HepG2 (cell line): Measurements from ENCODE around the gene NCOA7. TPM values are rescaled to one million over a fixed set of nuclear protein-coding genes. Genes with fewer than 3 reads are reported as not detected.

Experiments
- DNMT3B ChIP-seq: conservative IDR thresholded peaks from 2 replicates; pipeline ENCODE4 v1.6.1; 2016; ENCODE audit warnings: missing biosample characterization, control low read depth
- DR1 ChIP-seq: sonication (generic); formaldehyde crosslinking; IDR thresholded peaks from 2 replicates; pipeline ENCODE4 v1.8.0; 2021; ENCODE audit warnings: mild to moderate bottlenecking, missing genetic modification reagents, inconsistent platforms
- FOXJ3 ChIP-seq: sonication (generic); formaldehyde crosslinking; IDR thresholded peaks from 2 replicates; pipeline ENCODE4 v1.4.0; 2020; ENCODE audit warnings: missing genetic modification reagents, mild to moderate bottlenecking, borderline replicate concordance
- HNRNPL ChIP-seq: fragments of 200-400 bp; formaldehyde crosslinking; IDR thresholded peaks from 2 replicates; pipeline ENCODE4 v1.6.1; 2017; ENCODE audit warnings: mild to moderate bottlenecking, low read depth, low read length
- IKZF4 ChIP-seq: sonication (generic); formaldehyde crosslinking; IDR thresholded peaks from 2 replicates; pipeline ENCODE4 v1.5.1; 2020; ENCODE audit warnings: borderline replicate concordance, mild to moderate bottlenecking, low read depth, missing genetic modification reagents; ENCODE audit errors: not compliant biosample characterization
- ISX ChIP-seq: sonication (generic); formaldehyde crosslinking; conservative IDR thresholded peaks from 2 replicates; pipeline ENCODE4 v1.5.0; 2020; ENCODE audit warnings: missing genetic modification reagents
- MIXL1 ChIP-seq: IDR thresholded peaks from 2 replicates; pipeline ENCODE4 v1.6.1; 2016
- NCOA1 ChIP-seq: sonication (generic); formaldehyde crosslinking; IDR thresholded peaks from 2 replicates; pipeline ENCODE4 v1.9.0; 2021; ENCODE audit warnings: missing genetic modification reagents
- POLR2AphosphoS5 ChIP-seq: IDR thresholded peaks from 2 replicates; pipeline ENCODE4 v1.6.1; 2012; ENCODE audit warnings: low read depth, low read length
- PRMT3 ChIP-seq: sonication (generic); formaldehyde crosslinking; IDR thresholded peaks from 2 replicates; pipeline ENCODE4 v1.8.1; 2022; ENCODE audit warnings: low read depth, mild to moderate bottlenecking, moderate library complexity, missing genetic modification reagents, borderline replicate concordance
- ZFP36L2 ChIP-seq: sonication (generic); formaldehyde crosslinking; IDR thresholded peaks from 2 replicates; pipeline ENCODE4 v1.4.0; 2020; ENCODE audit warnings: missing genetic modification reagents
- ZNF121 ChIP-seq: sonication (generic); formaldehyde crosslinking; IDR thresholded peaks from 2 replicates; pipeline ENCODE4 v1.5.0; 2020; ENCODE audit warnings: mild to moderate bottlenecking, missing genetic modification reagents
- ZNF263 ChIP-seq: sonication (generic); formaldehyde crosslinking; IDR thresholded peaks from 2 replicates; pipeline ENCODE4 v1.4.0; 2020; ENCODE audit warnings: missing genetic modification reagents
- ZNF326 ChIP-seq: sonication (generic); formaldehyde crosslinking; IDR thresholded peaks from 2 replicates; pipeline ENCODE4 v1.4.0; 2020; ENCODE audit warnings: missing genetic modification reagents, borderline replicate concordance
- ZNF354B ChIP-seq: sonication (generic); formaldehyde crosslinking; IDR thresholded peaks from 2 replicates; pipeline ENCODE4 v1.8.0; 2022; ENCODE audit warnings: mild to moderate bottlenecking, missing genetic modification reagents
- ZNF546 ChIP-seq: sonication (generic); formaldehyde crosslinking; conservative IDR thresholded peaks from 2 replicates; pipeline ENCODE4 v1.8.1; 2023; ENCODE audit warnings: mild to moderate bottlenecking, missing genetic modification reagents
- ZNF550 ChIP-seq: sonication (generic); formaldehyde crosslinking; IDR thresholded peaks from 2 replicates; pipeline ENCODE4 v1.4.0; 2020; ENCODE audit warnings: mild to moderate bottlenecking, missing genetic modification reagents, borderline replicate concordance
- ZNF614 ChIP-seq: IDR thresholded peaks from 2 replicates; pipeline ENCODE4 v1.6.1; 2018; ENCODE audit warnings: missing biosample characterization, missing genetic modification reagents, inconsistent platforms, borderline replicate concordance
- ZNF619 ChIP-seq: sonication (generic); formaldehyde crosslinking; IDR thresholded peaks from 2 replicates; pipeline ENCODE4 v1.4.0; 2020; ENCODE audit warnings: mild to moderate bottlenecking, missing genetic modification reagents
- ZNF724P ChIP-seq: sonication (generic); formaldehyde crosslinking; IDR thresholded peaks from 2 replicates; pipeline ENCODE4 v1.8.0; 2022; ENCODE audit warnings: missing genetic modification reagents, borderline replicate concordance
- ZNF766 ChIP-seq: sonication (generic); formaldehyde crosslinking; IDR thresholded peaks from 2 replicates; pipeline ENCODE4 v1.5.0; 2020; ENCODE audit warnings: missing genetic modification reagents, borderline replicate concordance
- ZNF768 ChIP-seq: sonication (generic); formaldehyde crosslinking; IDR thresholded peaks from 2 replicates; pipeline ENCODE4 v1.4.0; 2020; ENCODE audit warnings: missing genetic modification reagents
- ZNF883 ChIP-seq: sonication (generic); formaldehyde crosslinking; IDR thresholded peaks from 2 replicates; pipeline ENCODE4 v1.5.1; 2020; ENCODE audit warnings: mild to moderate bottlenecking, missing genetic modification reagents; ENCODE audit errors: not compliant biosample characterization
- polyA plus RNA-seq, 8 experiments: library from polyadenylated mRNA; depleted of rRNA in 3 of 8; stranded (reverse) in 7 of 8; unstranded in 1 of 8; fragments of >200 nt; fragmentation: Illumina TruSeq in 4 of 8; extraction: Trizol in 4 of 8; gene quantifications; 2 replicates each; pipeline versions ENCODE4 v1.2.1 to v1.2.3, GENCODE V29; 2011 to 2016; ENCODE audit warnings: low read depth in 4 of 8, missing spikeins in 1 of 8, mixed read lengths in 1 of 8; ENCODE audit not compliant: insufficient read depth in 1 of 8
- total RNA-seq, 5 experiments: library from RNA; depleted of rRNA; stranded (reverse); fragments of >200 nt; fragmentation: Illumina TruSeq; extraction: Trizol; gene quantifications; 2 replicates each; pipeline ENCODE4 v1.2.3, GENCODE V29; 2016; ENCODE audit warnings: low read depth in 1 of 5
- TF ChIP-seq, protein P1 (sequence below): IDR thresholded peaks from 2 replicates; pipeline ENCODE4 v1.6.1; 2016; ENCODE audit warnings: missing compliant biosample characterization, missing genetic modification reagents, borderline replicate concordance
- TF ChIP-seq, protein P2 (sequence below): sonication (generic); formaldehyde crosslinking; IDR thresholded peaks from 2 replicates; pipeline ENCODE4 v1.8.0; 2022; ENCODE audit warnings: low read depth, missing genetic modification reagents
- TF ChIP-seq, protein P3 (sequence below): IDR thresholded peaks from 2 replicates; pipeline ENCODE4 v1.6.1; 2018; ENCODE audit warnings: missing genetic modification reagents, mild to moderate bottlenecking, missing compliant biosample characterization

The NCOA7 gene
- total and polyA plus RNA-seq, 2 of the 13 experiments (the other 11 are each of a cell fraction or from before 2014, with no cell fraction given): 13.6 to 20.8 TPM

DNA sequence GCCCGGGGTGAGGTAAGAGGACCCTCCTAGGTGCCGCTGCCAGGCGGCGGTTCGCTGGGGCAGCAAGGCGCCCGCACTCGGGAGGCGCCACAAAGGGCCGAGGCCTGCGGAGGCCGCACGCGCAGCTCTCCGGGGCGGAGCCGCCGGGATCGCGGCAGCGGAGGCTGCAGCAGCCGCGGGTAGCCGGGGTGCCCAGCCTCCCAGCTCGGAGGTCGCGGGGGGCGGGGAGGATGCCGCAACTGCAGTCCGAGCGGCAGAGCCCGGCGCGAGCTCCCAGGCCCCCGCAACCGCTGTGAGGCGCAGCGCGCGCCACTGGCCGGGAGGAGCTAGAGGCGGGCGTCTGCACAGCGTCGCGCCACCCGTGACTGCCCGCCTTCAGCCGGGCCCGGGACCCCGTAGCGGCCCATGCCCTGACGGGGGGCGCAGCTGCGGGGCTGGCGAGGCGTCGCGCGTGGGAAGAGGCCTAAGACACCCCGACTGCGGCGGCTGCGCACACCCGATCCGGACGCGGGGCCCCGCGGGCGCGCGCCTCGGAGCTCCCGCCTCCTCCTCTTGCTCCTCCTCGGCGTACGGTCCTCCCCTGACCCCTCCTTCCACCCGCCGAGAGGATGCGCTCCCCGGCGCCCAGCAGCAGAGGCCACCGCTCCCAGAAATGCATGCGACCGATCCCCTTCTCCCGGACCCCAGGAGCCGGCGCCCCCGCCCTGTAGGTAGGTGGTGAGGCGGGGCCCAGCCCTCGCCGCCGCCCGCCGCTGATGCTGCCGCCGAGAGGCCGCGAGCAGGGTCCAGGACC lies at the start of gene NCOA7 (continued):
- TF ChIP-seq IKZF4 (CRISPR knock-in tag) (peak; percentile 72), HNRNPL (peak; percentile 38; the same call in 1 of the 2 replicates), DR1 (CRISPR knock-in tag) (peak; percentile 58; the same call in 1 of the 2 replicates), ZNF326 (CRISPR knock-in tag) (no peak), PRMT3 (CRISPR knock-in tag) (0 out of 2 replicates have a peak, but pooled peaks have one; percentile 69), FOXJ3 (CRISPR knock-in tag) (no peak), ZNF614 (peak; percentile 11; the same call in 1 of the 2 replicates), ZNF550 (CRISPR knock-in tag) (peak; percentile 85; the same call in 1 of the 2 replicates), ISX (CRISPR knock-in tag) (0 out of 2 replicates have a peak, but pooled peaks have one; percentile 69), ZNF354B (CRISPR knock-in tag) (no peak), ZNF883 (CRISPR knock-in tag) (no peak), ZFP36L2 (CRISPR knock-in tag) (no peak), DNMT3B (no peak), ZNF121 (CRISPR knock-in tag) (0 out of 2 replicates have a peak, but pooled peaks have one; percentile 32), ZNF768 (peak; percentile 55), ZNF724P (CRISPR knock-in tag) (0 out of 2 replicates have a peak, but pooled peaks have one; percentile 16), MIXL1 (CRISPR knock-in tag) (no peak), ZNF263 (CRISPR knock-in tag) (peak; percentile 99), POLR2AphosphoS5 (peak; percentile 73), ZNF766 (CRISPR knock-in tag) (peak; percentile 82; the same call in 1 of the 2 replicates), ZNF619 (0 out of 2 replicates have a peak, but pooled peaks have one; percentile 24), NCOA1 (CRISPR knock-in tag) (no peak), ZNF546 (CRISPR knock-in tag) (peak; percentile 71)
- TF ChIP-seq, protein P1, sequence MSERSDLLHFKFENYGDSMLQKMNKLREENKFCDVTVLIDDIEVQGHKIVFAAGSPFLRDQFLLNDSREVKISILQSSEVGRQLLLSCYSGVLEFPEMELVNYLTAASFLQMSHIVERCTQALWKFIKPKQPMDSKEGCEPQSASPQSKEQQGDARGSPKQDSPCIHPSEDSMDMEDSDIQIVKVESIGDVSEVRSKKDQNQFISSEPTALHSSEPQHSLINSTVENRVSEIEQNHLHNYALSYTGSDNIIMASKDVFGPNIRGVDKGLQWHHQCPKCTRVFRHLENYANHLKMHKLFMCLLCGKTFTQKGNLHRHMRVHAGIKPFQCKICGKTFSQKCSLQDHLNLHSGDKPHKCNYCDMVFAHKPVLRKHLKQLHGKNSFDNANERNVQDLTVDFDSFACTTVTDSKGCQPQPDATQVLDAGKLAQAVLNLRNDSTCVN (CRISPR knock-in tag): no peak; the same call in 1 of the 2 replicates
- TF ChIP-seq, protein P2, sequence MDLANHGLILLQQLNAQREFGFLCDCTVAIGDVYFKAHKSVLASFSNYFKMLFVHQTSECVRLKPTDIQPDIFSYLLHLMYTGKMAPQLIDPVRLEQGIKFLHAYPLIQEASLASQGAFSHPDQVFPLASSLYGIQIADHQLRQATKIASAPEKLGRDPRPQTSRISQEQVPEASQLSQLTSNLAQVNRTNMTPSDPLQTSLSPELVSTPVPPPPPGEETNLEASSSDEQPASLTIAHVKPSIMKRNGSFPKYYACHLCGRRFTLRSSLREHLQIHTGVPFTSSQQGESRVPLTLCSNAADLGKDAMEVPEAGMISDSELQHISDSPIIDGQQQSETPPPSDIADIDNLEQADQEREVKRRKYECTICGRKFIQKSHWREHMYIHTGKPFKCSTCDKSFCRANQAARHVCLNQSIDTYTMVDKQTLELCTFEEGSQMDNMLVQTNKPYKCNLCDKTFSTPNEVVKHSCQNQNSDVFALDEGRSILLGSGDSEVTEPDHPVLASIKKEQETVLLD (CRISPR knock-in tag): peak; percentile 68; the same call in 1 of the 2 replicates
- TF ChIP-seq, protein P3, sequence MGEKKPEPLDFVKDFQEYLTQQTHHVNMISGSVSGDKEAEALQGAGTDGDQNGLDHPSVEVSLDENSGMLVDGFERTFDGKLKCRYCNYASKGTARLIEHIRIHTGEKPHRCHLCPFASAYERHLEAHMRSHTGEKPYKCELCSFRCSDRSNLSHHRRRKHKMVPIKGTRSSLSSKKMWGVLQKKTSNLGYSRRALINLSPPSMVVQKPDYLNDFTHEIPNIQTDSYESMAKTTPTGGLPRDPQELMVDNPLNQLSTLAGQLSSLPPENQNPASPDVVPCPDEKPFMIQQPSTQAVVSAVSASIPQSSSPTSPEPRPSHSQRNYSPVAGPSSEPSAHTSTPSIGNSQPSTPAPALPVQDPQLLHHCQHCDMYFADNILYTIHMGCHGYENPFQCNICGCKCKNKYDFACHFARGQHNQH: no peak; the same call in 1 of the 2 replicates
